ENCODE results near the gene PPM1L. TPM values are rescaled to one million over a fixed set of nuclear protein-coding genes. Genes with fewer than 3 reads are reported as not detected.

PPM1L gene
- total RNA-seq, 1 experiment from 2014 or later = 13.2 TPM

DNA sequence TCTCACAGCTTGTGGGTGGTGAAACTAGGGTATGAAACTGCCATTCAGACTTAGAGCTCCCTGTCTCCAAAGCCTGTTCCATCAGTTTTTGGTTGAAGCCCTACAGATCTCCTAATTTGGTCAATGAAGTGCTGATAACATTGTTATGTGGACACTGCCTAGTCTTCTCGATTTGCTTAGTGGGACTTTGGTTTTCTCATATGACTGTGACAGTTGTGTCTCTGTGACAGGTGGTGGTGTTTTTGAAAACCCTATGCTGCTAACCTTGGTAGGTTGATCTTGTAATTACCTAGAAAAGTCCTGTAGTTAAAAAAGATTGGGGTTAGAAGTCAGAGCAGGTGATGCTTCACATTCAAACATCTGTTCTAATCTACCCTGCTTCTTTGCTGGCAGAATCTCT is 9.2 kb downstream of the PPM1L start:
- RAD21 ChIA-PET (ENCODE audit: low non-redundant PET in 1 of 2, low total read pairs in 2 of 2, uncharacterized antibody in 2 of 2, unreplicated experiment in 2 of 2) = no interaction called here
- no TSS peak for BruUV-seq (replicated peaks)
- Histone ChIP-seq H3K27ac (ENCODE audit: low read depth, low read length) (no peak overlapping the region), H3K4me2 (ENCODE audit: low read length) (no peak overlapping the region), H3K4me1 (ENCODE audit: control insufficient read depth in 1 of 2, insufficient read depth in 2 of 2, low read length in 2 of 2) (no peaks in the 10 kb centered on the region), H3K36me3 (ENCODE audit: control insufficient read depth in 1 of 2, insufficient read depth in 2 of 2, low read length in 2 of 2) (no peaks in the 10 kb centered on the region), H3K27me3 (ENCODE audit: insufficient read depth, low read length) (no peaks in the 10 kb centered on the region), H3K79me2 (ENCODE audit: insufficient read depth, low read length) (no peaks in the 10 kb centered on the region), H3K4me3 (replicated peaks in 1 of 2; ENCODE audit: low read depth in 1 of 2, low read length in 2 of 2) (no peak overlapping the region), H3K9ac (ENCODE audit: low read length) (no peak overlapping the region), H4K20me1 (ENCODE audit: insufficient read depth) (no peaks in the 10 kb centered on the region; the same call in 1 of the 2 replicates), H3K9me2 (ENCODE audit: insufficient read depth) (no peaks in the 10 kb centered on the region), H3K9me3 (ENCODE audit: control insufficient read depth in 1 of 2, insufficient read depth in 1 of 2, low read depth in 1 of 2, low read length in 2 of 2) (no peaks in the 10 kb centered on the region), H2AFZ (ENCODE audit: low read depth, low read length, poor library complexity, severe bottlenecking) (no peak overlapping the region)
- TF ChIP-seq, protein P1, sequence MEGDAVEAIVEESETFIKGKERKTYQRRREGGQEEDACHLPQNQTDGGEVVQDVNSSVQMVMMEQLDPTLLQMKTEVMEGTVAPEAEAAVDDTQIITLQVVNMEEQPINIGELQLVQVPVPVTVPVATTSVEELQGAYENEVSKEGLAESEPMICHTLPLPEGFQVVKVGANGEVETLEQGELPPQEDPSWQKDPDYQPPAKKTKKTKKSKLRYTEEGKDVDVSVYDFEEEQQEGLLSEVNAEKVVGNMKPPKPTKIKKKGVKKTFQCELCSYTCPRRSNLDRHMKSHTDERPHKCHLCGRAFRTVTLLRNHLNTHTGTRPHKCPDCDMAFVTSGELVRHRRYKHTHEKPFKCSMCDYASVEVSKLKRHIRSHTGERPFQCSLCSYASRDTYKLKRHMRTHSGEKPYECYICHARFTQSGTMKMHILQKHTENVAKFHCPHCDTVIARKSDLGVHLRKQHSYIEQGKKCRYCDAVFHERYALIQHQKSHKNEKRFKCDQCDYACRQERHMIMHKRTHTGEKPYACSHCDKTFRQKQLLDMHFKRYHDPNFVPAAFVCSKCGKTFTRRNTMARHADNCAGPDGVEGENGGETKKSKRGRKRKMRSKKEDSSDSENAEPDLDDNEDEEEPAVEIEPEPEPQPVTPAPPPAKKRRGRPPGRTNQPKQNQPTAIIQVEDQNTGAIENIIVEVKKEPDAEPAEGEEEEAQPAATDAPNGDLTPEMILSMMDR (IDR thresholded peaks at IDR 0.05 in 2 of 3, conservative IDR thresholded peaks at IDR 0.05 in 1 of 3; ENCODE audit: borderline replicate concordance in 1 of 3, insufficient read depth in 1 of 3, low read depth in 2 of 3, low read length in 2 of 3) = no peak
- TF ChIP-seq SIN3A (IDR thresholded peaks at IDR 0.05; ENCODE audit: low read depth) = no peak
- TF ChIP-seq JUND (IDR thresholded peaks at IDR 0.05) = no peak
- TF ChIP-seq RAD21 (IDR thresholded peaks at IDR 0.05; ENCODE audit: low read depth) = no peak
- TF ChIP-seq ELF1 (IDR thresholded peaks at IDR 0.05; ENCODE audit: borderline replicate concordance, low read depth) = no peak
- TF ChIP-seq CEBPB (IDR thresholded peaks at IDR 0.05; ENCODE audit: low read depth) = no peak
- TF ChIP-seq SRF (IDR thresholded peaks at IDR 0.05; ENCODE audit: low read depth) = no peak
- TF ChIP-seq CBX3 (IDR thresholded peaks at IDR 0.05; ENCODE audit: low read depth) = no peak
- TF ChIP-seq ZFX (IDR thresholded peaks at IDR 0.05) = no peak
- TF ChIP-seq, protein P2, sequence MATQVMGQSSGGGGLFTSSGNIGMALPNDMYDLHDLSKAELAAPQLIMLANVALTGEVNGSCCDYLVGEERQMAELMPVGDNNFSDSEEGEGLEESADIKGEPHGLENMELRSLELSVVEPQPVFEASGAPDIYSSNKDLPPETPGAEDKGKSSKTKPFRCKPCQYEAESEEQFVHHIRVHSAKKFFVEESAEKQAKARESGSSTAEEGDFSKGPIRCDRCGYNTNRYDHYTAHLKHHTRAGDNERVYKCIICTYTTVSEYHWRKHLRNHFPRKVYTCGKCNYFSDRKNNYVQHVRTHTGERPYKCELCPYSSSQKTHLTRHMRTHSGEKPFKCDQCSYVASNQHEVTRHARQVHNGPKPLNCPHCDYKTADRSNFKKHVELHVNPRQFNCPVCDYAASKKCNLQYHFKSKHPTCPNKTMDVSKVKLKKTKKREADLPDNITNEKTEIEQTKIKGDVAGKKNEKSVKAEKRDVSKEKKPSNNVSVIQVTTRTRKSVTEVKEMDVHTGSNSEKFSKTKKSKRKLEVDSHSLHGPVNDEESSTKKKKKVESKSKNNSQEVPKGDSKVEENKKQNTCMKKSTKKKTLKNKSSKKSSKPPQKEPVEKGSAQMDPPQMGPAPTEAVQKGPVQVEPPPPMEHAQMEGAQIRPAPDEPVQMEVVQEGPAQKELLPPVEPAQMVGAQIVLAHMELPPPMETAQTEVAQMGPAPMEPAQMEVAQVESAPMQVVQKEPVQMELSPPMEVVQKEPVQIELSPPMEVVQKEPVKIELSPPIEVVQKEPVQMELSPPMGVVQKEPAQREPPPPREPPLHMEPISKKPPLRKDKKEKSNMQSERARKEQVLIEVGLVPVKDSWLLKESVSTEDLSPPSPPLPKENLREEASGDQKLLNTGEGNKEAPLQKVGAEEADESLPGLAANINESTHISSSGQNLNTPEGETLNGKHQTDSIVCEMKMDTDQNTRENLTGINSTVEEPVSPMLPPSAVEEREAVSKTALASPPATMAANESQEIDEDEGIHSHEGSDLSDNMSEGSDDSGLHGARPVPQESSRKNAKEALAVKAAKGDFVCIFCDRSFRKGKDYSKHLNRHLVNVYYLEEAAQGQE (IDR thresholded peaks at IDR 0.05; ENCODE audit: low read depth) = no peak
- TF ChIP-seq, protein P3, sequence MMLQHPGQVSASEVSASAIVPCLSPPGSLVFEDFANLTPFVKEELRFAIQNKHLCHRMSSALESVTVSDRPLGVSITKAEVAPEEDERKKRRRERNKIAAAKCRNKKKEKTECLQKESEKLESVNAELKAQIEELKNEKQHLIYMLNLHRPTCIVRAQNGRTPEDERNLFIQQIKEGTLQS (IDR thresholded peaks at IDR 0.05) = no peak
- no peak for TF ChIP-seq POLR2A (IDR thresholded peaks at IDR 0.05; ENCODE audit: borderline replicate concordance, extremely low read depth, insufficient read depth, insufficient read length)
- TF ChIP-seq, protein P4, sequence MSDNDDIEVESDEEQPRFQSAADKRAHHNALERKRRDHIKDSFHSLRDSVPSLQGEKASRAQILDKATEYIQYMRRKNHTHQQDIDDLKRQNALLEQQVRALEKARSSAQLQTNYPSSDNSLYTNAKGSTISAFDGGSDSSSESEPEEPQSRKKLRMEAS (IDR thresholded peaks at IDR 0.05) = no peak
- no peak for TF ChIP-seq EGR1 (IDR thresholded peaks at IDR 0.05; ENCODE audit: low read depth)
- no peak for TF ChIP-seq TCF7L2 (IDR thresholded peaks at IDR 0.05; ENCODE audit: borderline replicate concordance, extremely low read depth, insufficient read depth, insufficient read length)
- no peak for TF ChIP-seq EZH2 (IDR thresholded peaks at IDR 0.05)
- TF ChIP-seq, protein P5, sequence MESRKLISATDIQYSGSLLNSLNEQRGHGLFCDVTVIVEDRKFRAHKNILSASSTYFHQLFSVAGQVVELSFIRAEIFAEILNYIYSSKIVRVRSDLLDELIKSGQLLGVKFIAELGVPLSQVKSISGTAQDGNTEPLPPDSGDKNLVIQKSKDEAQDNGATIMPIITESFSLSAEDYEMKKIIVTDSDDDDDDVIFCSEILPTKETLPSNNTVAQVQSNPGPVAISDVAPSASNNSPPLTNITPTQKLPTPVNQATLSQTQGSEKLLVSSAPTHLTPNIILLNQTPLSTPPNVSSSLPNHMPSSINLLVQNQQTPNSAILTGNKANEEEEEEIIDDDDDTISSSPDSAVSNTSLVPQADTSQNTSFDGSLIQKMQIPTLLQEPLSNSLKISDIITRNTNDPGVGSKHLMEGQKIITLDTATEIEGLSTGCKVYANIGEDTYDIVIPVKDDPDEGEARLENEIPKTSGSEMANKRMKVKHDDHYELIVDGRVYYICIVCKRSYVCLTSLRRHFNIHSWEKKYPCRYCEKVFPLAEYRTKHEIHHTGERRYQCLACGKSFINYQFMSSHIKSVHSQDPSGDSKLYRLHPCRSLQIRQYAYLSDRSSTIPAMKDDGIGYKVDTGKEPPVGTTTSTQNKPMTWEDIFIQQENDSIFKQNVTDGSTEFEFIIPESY (IDR thresholded peaks at IDR 0.05; ENCODE audit: extremely low read depth, insufficient replicate concordance, low read length) = no peak
- ATAC-seq (no peak), DNase-seq (ENCODE audit: low read depth, low spot score) (no peak)
- intact Hi-C loops (cut with micrococcal nuclease) = no loop called here
- POLR2A ChIA-PET = no interaction called here
- CTCF ChIA-PET = no interaction called here

All from HCT116 (cell line).